Measurements from ENCODE around the gene MLYCD. TPM values are rescaled to one million over a fixed set of nuclear protein-coding genes. Genes with fewer than 3 reads are reported as not detected.
"Not testable (repeated sequence)": the region's sequence is repeated elsewhere in the genome, so short reads cannot be mapped to it uniquely, and the experiment has no call there.

The MLYCD gene
- total RNA-seq, 1 donor = 2.6 TPM

- H3K4me3 ChIP-seq (ENCODE audit: low read depth, low read length) = no peak overlapping the region
- TF ChIP-seq, protein P1, sequence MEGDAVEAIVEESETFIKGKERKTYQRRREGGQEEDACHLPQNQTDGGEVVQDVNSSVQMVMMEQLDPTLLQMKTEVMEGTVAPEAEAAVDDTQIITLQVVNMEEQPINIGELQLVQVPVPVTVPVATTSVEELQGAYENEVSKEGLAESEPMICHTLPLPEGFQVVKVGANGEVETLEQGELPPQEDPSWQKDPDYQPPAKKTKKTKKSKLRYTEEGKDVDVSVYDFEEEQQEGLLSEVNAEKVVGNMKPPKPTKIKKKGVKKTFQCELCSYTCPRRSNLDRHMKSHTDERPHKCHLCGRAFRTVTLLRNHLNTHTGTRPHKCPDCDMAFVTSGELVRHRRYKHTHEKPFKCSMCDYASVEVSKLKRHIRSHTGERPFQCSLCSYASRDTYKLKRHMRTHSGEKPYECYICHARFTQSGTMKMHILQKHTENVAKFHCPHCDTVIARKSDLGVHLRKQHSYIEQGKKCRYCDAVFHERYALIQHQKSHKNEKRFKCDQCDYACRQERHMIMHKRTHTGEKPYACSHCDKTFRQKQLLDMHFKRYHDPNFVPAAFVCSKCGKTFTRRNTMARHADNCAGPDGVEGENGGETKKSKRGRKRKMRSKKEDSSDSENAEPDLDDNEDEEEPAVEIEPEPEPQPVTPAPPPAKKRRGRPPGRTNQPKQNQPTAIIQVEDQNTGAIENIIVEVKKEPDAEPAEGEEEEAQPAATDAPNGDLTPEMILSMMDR (IDR thresholded peaks at IDR 0.05; ENCODE audit: insufficient read depth, low read depth, low read length) = no peak
- no peak for DNase-seq (ENCODE audit: low read depth)
These were observed 50.2 kb downstream of the MLYCD start for GRCh38 chr16:83948914-83949723.

GRCh38 chr16:83949724-83950001 lies 50.7 kb downstream of the MLYCD start:
- no peak overlapping the region for H3K4me3 ChIP-seq (ENCODE audit: low read depth, low read length)
- TF ChIP-seq, protein P1 (IDR thresholded peaks at IDR 0.05; ENCODE audit: insufficient read depth, low read depth, low read length) = no peak
- DNase-seq (ENCODE audit: low read depth) = no peak

- H3K4me3 ChIP-seq (ENCODE audit: low read depth, low read length) = not testable (repeated sequence)
These were observed 52.0 kb downstream of the MLYCD start for GRCh38 chr16:83950862-83951399.

DNA sequence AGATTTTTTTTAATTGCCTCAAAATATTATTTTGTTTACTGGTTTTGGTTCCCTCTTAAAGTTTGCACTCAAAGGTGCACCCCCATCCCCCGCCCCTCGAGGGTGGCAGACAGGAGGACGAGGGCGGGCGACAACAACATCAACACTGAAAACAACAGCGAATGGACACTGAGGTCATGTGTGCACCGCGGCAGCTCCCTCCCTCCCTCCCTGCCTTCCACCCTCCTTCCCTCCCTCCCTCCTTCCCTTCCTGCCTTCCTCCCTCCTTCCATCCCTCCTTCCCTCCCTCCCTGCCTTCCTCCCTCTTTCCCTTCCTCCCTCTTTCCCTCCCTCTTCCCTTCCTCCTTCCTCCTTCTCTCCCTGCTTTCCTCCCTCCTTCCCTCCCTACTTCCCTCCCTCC lies 52.6 kb downstream of the MLYCD start:
- TF ChIP-seq, protein P1 (IDR thresholded peaks at IDR 0.05; ENCODE audit: insufficient read depth, low read depth, low read length) = no peak
- DNase-seq (ENCODE audit: low read depth) = no peak
- no peak overlapping the region for H3K4me3 ChIP-seq (ENCODE audit: low read depth, low read length)

More at GRCh38 chr16:83950862-83951399, 52.0 kb downstream of the MLYCD start:
- DNase-seq (ENCODE audit: low read depth) = not testable (repeated sequence)

DNA sequence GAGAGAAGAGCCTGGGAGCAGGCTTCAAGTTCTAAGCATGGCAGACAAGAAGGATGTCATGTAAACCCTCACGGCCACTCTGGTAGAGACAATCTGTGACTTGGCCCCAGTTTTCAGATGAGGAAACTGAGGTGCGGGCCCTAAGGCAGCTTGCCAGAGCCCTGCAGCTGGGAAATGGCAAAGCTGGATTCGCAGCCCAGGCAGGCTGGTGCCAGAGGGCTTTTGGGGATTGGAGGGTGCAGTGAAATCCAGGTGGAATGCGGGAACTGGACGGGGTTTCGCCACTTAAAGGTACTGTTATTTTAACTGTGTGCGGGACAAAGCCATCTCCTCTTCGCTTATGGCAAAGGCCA lies 53.6 kb downstream of the MLYCD start:
- DNase-seq (ENCODE audit: low read depth) = no peak
- peak overlapping the region; percentile 76 for H3K4me3 ChIP-seq (ENCODE audit: low read depth, low read length)
- TF ChIP-seq, protein P1 (IDR thresholded peaks at IDR 0.05; ENCODE audit: insufficient read depth, low read depth, low read length) = no peak

DNA sequence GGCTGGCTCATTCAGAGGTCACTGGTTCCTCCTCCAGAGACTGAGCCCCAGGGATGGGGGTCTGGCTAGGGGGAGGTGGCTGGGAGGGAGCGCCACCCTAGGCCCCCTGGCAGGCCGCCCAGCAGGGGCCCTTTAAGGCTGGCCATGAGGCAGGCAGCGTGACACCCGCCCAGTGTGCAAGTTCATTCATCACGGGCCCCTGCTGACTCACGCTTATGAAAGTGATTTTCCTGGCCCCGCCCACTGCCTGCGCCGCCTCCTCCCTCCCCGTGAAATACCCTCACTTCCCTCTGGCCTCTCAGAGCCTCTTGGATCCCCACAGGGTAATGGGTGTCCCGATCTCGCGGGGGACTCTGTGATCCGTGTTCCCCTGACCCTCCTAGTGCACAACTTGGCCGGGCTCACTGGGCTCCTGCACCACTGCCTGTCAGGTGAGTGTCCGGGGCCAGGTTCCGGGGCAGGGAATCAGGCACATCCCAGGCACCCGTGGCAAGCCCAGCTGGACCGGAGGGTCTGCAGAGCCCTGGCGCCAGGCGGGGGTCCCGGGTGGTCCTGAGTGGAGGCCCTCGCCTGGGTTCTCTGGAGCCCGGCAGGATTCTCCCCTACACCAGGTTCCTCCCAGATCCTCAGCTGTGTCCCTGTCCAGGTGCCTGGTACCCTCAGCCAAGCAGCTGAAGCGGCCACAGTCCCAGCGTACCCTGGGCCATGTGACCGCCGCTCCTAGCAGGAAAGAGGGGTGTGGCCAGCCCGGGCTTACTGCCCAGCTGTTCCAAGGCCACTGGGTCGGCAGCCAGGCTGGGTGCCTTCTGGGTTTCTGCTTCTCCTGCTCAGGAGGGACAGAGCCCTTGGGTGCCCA lies 54.3 kb downstream of the MLYCD start, which contains the start of gene OSGIN1:
Gene OSGIN1, plus strand, starts transcription at position 301 of the 856 bp plus-strand sequence. CDS start 4,432 bp downstream, outside the sequence.
- DNase-seq (ENCODE audit: low read depth) = peak; percentile 95
- peak within 1 kb of the TSS; percentile 76 for H3K4me3 ChIP-seq (ENCODE audit: low read depth, low read length)
- TF ChIP-seq, protein P1 (IDR thresholded peaks at IDR 0.05; ENCODE audit: insufficient read depth, low read depth, low read length) = no peak

Data from fibroblast of villous mesenchyme (primary cell).